GM23338 (cell line): ENCODE measurements around the gene ABCF2. TPM values are rescaled to one million over a fixed set of nuclear protein-coding genes. Genes with fewer than 3 reads are reported as not detected.

Source experiments
- ATAC-seq: fragments of 200-7000 bp; cut with Tn5 transposase; 3 replicates; pipeline ENCODE4 v1.9.1; 2020
- DNase-seq: peaks from one replicate; pipeline ENCODE4 v3.0.0-alpha.2; 2015; ENCODE audit warnings: low spot score
- H2AFZ ChIP-seq: fragments of 200-600 bp; sonication (generic); 2 replicates; pipeline ENCODE4 v1.8.0; 2016; ENCODE audit warnings: antibody characterized with exemption, mild to moderate bottlenecking, moderate library complexity
- H3F3A ChIP-seq: fragments of 200-600 bp; sonication (generic); replicated peaks from 2 replicates; pipeline ENCODE4 v1.8.0; 2017; ENCODE audit warnings: antibody characterized with exemption, mixed run types, low read depth
- H3K27ac ChIP-seq: fragments of 200-600 bp; sonication (generic); 2 replicates; pipeline ENCODE4 v1.6.1; 2016; ENCODE audit warnings: low read depth
- H3K27me3 ChIP-seq: fragments of 200-600 bp; sonication (generic); 2 replicates; pipeline ENCODE4 v1.8.0; 2016; ENCODE audit warnings: mild to moderate bottlenecking, mixed run types, moderate library complexity; ENCODE audit not compliant: insufficient read depth
- H3K36me3 ChIP-seq: fragments of 200-600 bp; sonication (generic); 2 replicates; pipeline ENCODE4 v1.8.0; 2016; ENCODE audit warnings: mild to moderate bottlenecking; ENCODE audit not compliant: insufficient read depth
- H3K4me1 ChIP-seq: fragments of 200-600 bp; sonication (generic); 2 replicates; pipeline ENCODE4 v1.8.0; 2016; ENCODE audit warnings: mild to moderate bottlenecking, moderate library complexity; ENCODE audit not compliant: insufficient read depth
- H3K4me2 ChIP-seq: fragments of 200-600 bp; sonication (generic); 2 replicates; pipeline ENCODE4 v1.7.1; 2017; ENCODE audit warnings: mixed run types
- H3K4me3 ChIP-seq: fragments of 200-600 bp; sonication (generic); 2 replicates; pipeline ENCODE4 v1.6.1; 2016; ENCODE audit warnings: mixed run types
- H3K79me2 ChIP-seq: fragments of 200-600 bp; sonication (generic); replicated peaks from 2 replicates; pipeline ENCODE4 v1.8.0; 2017; ENCODE audit warnings: mild to moderate bottlenecking; ENCODE audit not compliant: insufficient read depth
- H3K9me2 ChIP-seq: fragments of 200-600 bp; sonication (generic); 2 replicates; pipeline ENCODE4 v1.8.0; 2017; ENCODE audit not compliant: insufficient read depth
- H4K20me1 ChIP-seq: fragments of 200-600 bp; sonication (generic); replicated peaks from 2 replicates; pipeline ENCODE4 v1.8.0; 2017; ENCODE audit warnings: mild to moderate bottlenecking; ENCODE audit not compliant: insufficient read depth
- H3K27ac Mint-ChIP-seq: 2 replicates; pipeline ENCODE4 v1.8.0; 2020; ENCODE audit warnings: inconsistent platforms, mild to moderate bottlenecking, moderate library complexity, mixed read lengths
- H3K27me3 Mint-ChIP-seq: 3 replicates; pipeline ENCODE4 v1.8.0; 2022; ENCODE audit warnings: low read depth, mild to moderate bottlenecking, moderate library complexity, mixed read lengths, inconsistent platforms; ENCODE audit not compliant: insufficient read depth, poor library complexity
- H3K36me3 Mint-ChIP-seq: 3 replicates; pipeline ENCODE4 v1.8.0; 2021; ENCODE audit warnings: low read depth, mild to moderate bottlenecking, inconsistent platforms, moderate library complexity, mixed read lengths
- H3K4me1 Mint-ChIP-seq: 3 replicates; pipeline ENCODE4 v1.8.0; 2020; ENCODE audit warnings: mild to moderate bottlenecking, inconsistent platforms, mixed read lengths
- H3K4me3 Mint-ChIP-seq: 3 replicates; pipeline ENCODE4 v1.8.0; 2021; ENCODE audit warnings: moderate library complexity, mild to moderate bottlenecking, inconsistent platforms, mixed read lengths
- H3K9me3 Mint-ChIP-seq: 3 replicates; pipeline ENCODE4 v1.8.0; 2020; ENCODE audit warnings: moderate library complexity, mild to moderate bottlenecking, inconsistent platforms, mixed read lengths
- CREB1 ChIP-seq: fragments of 250-450 bp; sonication (Bioruptor Pico); IDR thresholded peaks from 2 replicates; pipeline ENCODE4 v1.5.0; 2020; ENCODE audit warnings: low read depth, mild to moderate bottlenecking, moderate library complexity
- ETS1 ChIP-seq: IDR thresholded peaks from 2 replicates; pipeline ENCODE4 v1.6.1; 2016; ENCODE audit warnings: antibody characterized with exemption
- EZH2 ChIP-seq: fragments of 200-600 bp; sonication (generic); IDR thresholded peaks from one replicate; pipeline ENCODE4 v1.8.0; 2017; ENCODE audit warnings: antibody characterized with exemption, mild to moderate bottlenecking, low read depth; ENCODE audit not compliant: unreplicated experiment
- EZH2phosphoT487 ChIP-seq: fragments of 200-600 bp; sonication (generic); IDR thresholded peaks from one replicate; pipeline ENCODE4 v1.8.1; 2018; ENCODE audit warnings: antibody characterized with exemption; ENCODE audit not compliant: unreplicated experiment
- JUNB ChIP-seq: IDR thresholded peaks from one replicate; pipeline ENCODE4 v1.6.1; 2016; ENCODE audit warnings: antibody characterized with exemption; ENCODE audit not compliant: unreplicated experiment
- NANOG ChIP-seq: IDR thresholded peaks from 2 replicates; pipeline ENCODE4 v1.6.1; 2016; ENCODE audit warnings: antibody characterized with exemption, borderline replicate concordance
- POLR2AphosphoS5 ChIP-seq: IDR thresholded peaks from 2 replicates; pipeline ENCODE4 v1.6.1; 2016; ENCODE audit warnings: antibody characterized with exemption, low read depth
- STAT1 ChIP-seq: IDR thresholded peaks from one replicate; pipeline ENCODE4 v1.6.1; 2016; ENCODE audit warnings: antibody characterized with exemption; ENCODE audit not compliant: unreplicated experiment
- ZNF114 ChIP-seq: fragments of 250-450 bp; sonication (Bioruptor Pico); IDR thresholded peaks from 2 replicates; pipeline ENCODE4 v1.5.0; 2020; ENCODE audit warnings: mild to moderate bottlenecking, moderate library complexity
- polyA plus RNA-seq: library from polyadenylated mRNA; unstranded; fragments of >200 nt; fragmentation: Nextera tagmentation; extraction: Ambion mirVana; gene quantifications from 2 replicates; pipeline ENCODE4 v1.2.1, GENCODE V29; 2016
- total RNA-seq: library from RNA; depleted of rRNA; stranded (reverse); fragments of >200 nt; shearing (Covaris generic); gene quantifications from 2 replicates; pipeline ENCODE4 v1.2.3, GENCODE V29; 2014
- TF ChIP-seq, protein P1 (sequence below): fragments of 250-450 bp; sonication (Bioruptor Pico); IDR thresholded peaks from 2 replicates; pipeline ENCODE4 v1.5.0; 2020; ENCODE audit warnings: mild to moderate bottlenecking, moderate library complexity
- TF ChIP-seq, protein P2 (sequence below), 2 experiments: fragments of 200-600 bp in 1 of 2; sonication (generic) in 1 of 2; conservative IDR thresholded peaks; 2 replicates each; pipeline versions ENCODE4 v1.5.1 to v1.6.1; 2016 to 2017; ENCODE audit warnings: antibody characterized with exemption in 2 of 2, low read depth in 2 of 2, mild to moderate bottlenecking in 2 of 2, moderate library complexity in 1 of 2

ABCF2 gene
- total and polyA plus RNA-seq, 2 experiments from 2014 or later: 18.7 to 58.7 TPM

- Histone ChIP-seq H3K4me1 (peaks cover 15% of the 10 kb centered on the region; the same call in 1 of the 2 replicates), H3K27me3 (peaks cover 12% of the 10 kb centered on the region), H3F3A (no peaks in the 10 kb centered on the region), H3K36me3 (no peaks in the 10 kb centered on the region), H3K4me2 (no peak overlapping the region), H3K4me3 (no peak overlapping the region), H2AFZ (no peak overlapping the region), H3K9me2 (no peaks in the 10 kb centered on the region), H3K27ac (no peak overlapping the region), H4K20me1 (peaks cover 8% of the 10 kb centered on the region; the same call in 1 of the 2 replicates), H3K79me2 (no peaks in the 10 kb centered on the region)
- DNase-seq (no peak), ATAC-seq (no peak)
- Mint-ChIP-seq H3K27ac (peak overlapping the region; percentile 32; the same call in 1 of the 2 replicates), H3K9me3 (no peaks in the 10 kb centered on the region), H3K4me1 (peaks cover 37% of the 10 kb centered on the region), H3K36me3 (peaks cover 15% of the 10 kb centered on the region), H3K4me3 (no peak overlapping the region), H3K27me3 (peaks cover 20% of the 10 kb centered on the region)
- no peak for TF ChIP-seq STAT1
- TF ChIP-seq JUNB: no peak
- no peak for TF ChIP-seq EZH2
- no peak for TF ChIP-seq NANOG
- TF ChIP-seq POLR2AphosphoS5: no peak
- no peak for TF ChIP-seq EZH2phosphoT487
Observed at GRCh38 chr7:151239837-151240459, 12.9 kb upstream of the ABCF2 start.

- peaks cover 30% of the 10 kb centered on the region for H3K4me1 Mint-ChIP-seq
- H3K27me3 Mint-ChIP-seq: peaks cover 14% of the 10 kb centered on the region
- peaks cover 7% of the 10 kb centered on the region for H3K27me3 ChIP-seq
- no peak overlapping the region for H3K27ac Mint-ChIP-seq
- H3K9me2 ChIP-seq: no peaks in the 10 kb centered on the region
- no peaks in the 10 kb centered on the region for H3K9me3 Mint-ChIP-seq
- peaks cover 15% of the 10 kb centered on the region; the same call in 1 of the 2 replicates for H4K20me1 ChIP-seq
- peaks cover 15% of the 10 kb centered on the region for H3K36me3 Mint-ChIP-seq
- no peak overlapping the region for H2AFZ ChIP-seq
- no peak overlapping the region for H3K4me3 Mint-ChIP-seq
- no peak for ATAC-seq
- no peaks in the 10 kb centered on the region for H3K36me3 ChIP-seq
- H3K4me3 ChIP-seq: no peak overlapping the region
- H3K79me2 ChIP-seq: peaks cover 5% of the 10 kb centered on the region
- H3F3A ChIP-seq: no peaks in the 10 kb centered on the region
- no peak overlapping the region for H3K4me2 ChIP-seq
- H3K27ac ChIP-seq: no peak overlapping the region
- no peak for DNase-seq
- H3K4me1 ChIP-seq: peaks cover 10% of the 10 kb centered on the region; the same call in 1 of the 2 replicates
- TF ChIP-seq POLR2AphosphoS5 (no peak), ETS1 (no peak), ZNF114 (CRISPR knock-in tag) (no peak), CREB1 (CRISPR knock-in tag) (no peak), NANOG (no peak), JUNB (no peak)
- TF ChIP-seq, protein P1, sequence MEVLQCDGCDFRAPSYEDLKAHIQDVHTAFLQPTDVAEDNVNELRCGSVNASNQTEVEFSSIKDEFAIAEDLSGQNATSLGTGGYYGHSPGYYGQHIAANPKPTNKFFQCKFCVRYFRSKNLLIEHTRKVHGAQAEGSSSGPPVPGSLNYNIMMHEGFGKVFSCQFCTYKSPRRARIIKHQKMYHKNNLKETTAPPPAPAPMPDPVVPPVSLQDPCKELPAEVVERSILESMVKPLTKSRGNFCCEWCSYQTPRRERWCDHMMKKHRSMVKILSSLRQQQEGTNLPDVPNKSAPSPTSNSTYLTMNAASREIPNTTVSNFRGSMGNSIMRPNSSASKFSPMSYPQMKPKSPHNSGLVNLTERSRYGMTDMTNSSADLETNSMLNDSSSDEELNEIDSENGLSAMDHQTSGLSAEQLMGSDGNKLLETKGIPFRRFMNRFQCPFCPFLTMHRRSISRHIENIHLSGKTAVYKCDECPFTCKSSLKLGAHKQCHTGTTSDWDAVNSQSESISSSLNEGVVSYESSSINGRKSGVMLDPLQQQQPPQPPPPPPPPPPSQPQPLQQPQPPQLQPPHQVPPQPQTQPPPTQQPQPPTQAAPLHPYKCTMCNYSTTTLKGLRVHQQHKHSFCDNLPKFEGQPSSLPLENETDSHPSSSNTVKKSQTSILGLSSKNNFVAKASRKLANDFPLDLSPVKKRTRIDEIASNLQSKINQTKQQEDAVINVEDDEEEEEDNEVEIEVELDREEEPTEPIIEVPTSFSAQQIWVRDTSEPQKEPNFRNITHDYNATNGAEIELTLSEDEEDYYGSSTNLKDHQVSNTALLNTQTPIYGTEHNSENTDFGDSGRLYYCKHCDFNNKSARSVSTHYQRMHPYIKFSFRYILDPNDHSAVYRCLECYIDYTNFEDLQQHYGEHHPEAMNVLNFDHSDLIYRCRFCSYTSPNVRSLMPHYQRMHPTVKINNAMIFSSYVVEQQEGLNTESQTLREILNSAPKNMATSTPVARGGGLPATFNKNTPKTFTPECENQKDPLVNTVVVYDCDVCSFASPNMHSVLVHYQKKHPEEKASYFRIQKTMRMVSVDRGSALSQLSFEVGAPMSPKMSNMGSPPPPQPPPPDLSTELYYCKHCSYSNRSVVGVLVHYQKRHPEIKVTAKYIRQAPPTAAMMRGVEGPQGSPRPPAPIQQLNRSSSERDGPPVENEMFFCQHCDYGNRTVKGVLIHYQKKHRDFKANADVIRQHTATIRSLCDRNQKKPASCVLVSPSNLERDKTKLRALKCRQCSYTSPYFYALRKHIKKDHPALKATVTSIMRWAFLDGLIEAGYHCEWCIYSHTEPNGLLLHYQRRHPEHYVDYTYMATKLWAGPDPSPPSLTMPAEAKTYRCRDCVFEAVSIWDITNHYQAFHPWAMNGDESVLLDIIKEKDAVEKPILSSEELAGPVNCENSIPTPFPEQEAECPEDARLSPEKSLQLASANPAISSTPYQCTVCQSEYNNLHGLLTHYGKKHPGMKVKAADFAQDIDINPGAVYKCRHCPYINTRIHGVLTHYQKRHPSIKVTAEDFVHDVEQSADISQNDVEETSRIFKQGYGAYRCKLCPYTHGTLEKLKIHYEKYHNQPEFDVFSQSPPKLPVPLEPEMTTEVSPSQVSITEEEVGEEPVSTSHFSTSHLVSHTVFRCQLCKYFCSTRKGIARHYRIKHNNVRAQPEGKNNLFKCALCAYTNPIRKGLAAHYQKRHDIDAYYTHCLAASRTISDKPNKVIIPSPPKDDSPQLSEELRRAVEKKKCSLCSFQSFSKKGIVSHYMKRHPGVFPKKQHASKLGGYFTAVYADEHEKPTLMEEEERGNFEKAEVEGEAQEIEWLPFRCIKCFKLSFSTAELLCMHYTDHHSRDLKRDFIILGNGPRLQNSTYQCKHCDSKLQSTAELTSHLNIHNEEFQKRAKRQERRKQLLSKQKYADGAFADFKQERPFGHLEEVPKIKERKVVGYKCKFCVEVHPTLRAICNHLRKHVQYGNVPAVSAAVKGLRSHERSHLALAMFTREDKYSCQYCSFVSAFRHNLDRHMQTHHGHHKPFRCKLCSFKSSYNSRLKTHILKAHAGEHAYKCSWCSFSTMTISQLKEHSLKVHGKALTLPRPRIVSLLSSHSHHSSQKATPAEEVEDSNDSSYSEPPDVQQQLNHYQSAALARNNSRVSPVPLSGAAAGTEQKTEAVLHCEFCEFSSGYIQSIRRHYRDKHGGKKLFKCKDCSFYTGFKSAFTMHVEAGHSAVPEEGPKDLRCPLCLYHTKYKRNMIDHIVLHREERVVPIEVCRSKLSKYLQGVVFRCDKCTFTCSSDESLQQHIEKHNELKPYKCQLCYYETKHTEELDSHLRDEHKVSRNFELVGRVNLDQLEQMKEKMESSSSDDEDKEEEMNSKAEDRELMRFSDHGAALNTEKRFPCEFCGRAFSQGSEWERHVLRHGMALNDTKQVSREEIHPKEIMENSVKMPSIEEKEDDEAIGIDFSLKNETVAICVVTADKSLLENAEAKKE (CRISPR knock-in tag): no peak
- TF ChIP-seq, protein P2, sequence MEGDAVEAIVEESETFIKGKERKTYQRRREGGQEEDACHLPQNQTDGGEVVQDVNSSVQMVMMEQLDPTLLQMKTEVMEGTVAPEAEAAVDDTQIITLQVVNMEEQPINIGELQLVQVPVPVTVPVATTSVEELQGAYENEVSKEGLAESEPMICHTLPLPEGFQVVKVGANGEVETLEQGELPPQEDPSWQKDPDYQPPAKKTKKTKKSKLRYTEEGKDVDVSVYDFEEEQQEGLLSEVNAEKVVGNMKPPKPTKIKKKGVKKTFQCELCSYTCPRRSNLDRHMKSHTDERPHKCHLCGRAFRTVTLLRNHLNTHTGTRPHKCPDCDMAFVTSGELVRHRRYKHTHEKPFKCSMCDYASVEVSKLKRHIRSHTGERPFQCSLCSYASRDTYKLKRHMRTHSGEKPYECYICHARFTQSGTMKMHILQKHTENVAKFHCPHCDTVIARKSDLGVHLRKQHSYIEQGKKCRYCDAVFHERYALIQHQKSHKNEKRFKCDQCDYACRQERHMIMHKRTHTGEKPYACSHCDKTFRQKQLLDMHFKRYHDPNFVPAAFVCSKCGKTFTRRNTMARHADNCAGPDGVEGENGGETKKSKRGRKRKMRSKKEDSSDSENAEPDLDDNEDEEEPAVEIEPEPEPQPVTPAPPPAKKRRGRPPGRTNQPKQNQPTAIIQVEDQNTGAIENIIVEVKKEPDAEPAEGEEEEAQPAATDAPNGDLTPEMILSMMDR (conservative IDR thresholded peaks at IDR 0.05; ENCODE audit: low read depth in 2 of 2): no peak
Observed at GRCh38 chr7:151238924-151239836, 12.2 kb upstream of the ABCF2 start.
